ENCODE data around the gene KRTAP19-2.
"Not testable (repeated sequence)": the region's sequence is repeated elsewhere in the genome, so short reads cannot be mapped to it uniquely, and the experiment has no call there.

The KRTAP19-2 gene

DNA sequence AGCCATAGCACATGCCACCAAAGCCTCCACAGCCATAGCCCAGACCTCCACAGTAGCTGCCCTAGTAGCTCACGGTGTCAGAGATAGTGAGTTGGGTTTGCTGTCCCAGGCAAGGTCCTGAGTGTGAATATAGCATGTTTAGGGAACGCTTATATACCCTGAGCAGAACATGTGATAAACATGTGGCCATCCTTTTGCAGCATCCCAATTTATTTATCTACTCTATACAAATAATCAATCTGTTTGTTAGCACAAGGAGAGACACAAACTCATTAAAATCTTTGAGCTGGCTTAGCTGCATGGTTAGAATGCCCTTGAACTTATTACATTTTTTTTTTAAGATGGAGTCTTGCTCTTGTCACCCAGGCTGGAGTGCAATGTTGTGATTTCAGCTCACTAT is at the start of gene KRTAP19-2:
Gene KRTAP19-2, minus strand, starts transcription at position 101 of the 400 bp plus-strand sequence. Its CDS starts 88 bp downstream, at position 13.
- no peak for DNase-seq

DNA sequence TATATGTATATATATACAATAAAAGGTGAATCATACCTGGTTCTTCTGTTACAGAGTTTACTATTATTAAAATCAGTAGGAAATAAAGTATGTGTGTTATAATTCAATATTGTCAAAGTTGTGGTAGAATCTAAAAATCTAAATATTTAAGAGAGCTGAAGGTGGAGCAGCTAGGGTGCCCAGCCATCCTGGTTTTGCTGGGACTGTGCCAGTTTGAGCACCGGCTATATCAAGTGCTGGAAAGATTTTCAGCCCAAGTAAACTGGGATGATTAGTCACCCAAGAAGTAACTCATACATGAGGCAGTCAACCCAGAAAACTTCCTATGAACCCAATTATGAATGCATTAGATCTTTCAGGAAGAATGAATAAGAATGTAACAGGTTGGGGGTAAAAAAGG is 31.6 kb upstream of the KRTAP19-2 start:
- no peak for DNase-seq

- DNase-seq, result no peak
Measured at GRCh38 chr21:30515681-30516080, 28.4 kb upstream of the KRTAP19-2 start.

DNA sequence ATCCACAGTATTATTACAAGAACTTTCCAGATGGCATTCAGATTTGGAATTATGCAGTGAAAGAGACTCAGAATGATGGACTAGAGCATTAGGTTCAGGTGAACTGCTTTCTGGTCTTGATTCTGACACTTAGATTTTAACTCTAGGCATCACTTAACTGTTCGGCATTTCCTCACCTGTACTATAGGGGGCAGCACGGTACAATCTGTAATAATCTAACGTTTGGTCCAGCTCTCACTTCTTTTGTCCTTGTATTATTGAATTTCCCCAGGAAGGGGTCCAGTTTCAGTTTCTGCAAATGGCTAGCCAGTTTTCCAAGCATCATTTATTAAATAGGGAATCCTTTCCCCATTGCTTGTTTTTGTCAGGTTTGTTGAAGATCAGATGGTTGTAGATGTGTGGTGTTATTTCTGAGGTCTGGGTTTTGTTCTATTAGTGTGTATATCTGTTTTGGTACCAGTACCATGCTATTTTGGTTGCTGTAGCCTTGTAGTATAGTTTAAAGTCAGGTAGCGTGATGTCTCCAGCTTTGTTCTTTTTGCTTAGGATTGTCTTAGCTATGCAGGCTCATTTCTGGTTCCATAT is 18.5 kb upstream of the KRTAP19-2 start:
- DNase-seq, result not testable (repeated sequence)

DNA sequence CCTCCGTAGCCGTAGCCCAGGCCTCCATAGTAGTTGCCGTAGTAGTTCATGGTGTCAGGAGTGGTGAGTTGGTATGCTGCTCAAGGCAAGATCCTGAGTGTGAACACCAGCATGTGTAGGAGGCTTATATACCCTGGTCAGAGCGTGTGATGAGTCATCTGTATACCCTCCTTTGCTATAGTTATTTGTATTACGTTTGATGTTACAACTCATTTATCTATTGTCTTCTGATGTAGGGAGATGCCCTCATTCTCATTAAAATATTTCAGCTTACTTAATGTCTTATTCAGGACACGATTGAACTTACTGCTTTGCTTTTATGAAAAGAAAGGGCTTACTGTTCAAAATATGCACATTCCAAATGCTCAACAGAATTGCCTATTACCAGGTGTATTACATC is 14.8 kb upstream of the KRTAP19-2 start, which contains the start of gene KRTAP19-5:
Gene KRTAP19-5, minus strand, starts transcription at position 101 of the 400 bp plus-strand sequence. Its CDS starts 51 bp downstream, at position 50.
- no peak for DNase-seq

DNA sequence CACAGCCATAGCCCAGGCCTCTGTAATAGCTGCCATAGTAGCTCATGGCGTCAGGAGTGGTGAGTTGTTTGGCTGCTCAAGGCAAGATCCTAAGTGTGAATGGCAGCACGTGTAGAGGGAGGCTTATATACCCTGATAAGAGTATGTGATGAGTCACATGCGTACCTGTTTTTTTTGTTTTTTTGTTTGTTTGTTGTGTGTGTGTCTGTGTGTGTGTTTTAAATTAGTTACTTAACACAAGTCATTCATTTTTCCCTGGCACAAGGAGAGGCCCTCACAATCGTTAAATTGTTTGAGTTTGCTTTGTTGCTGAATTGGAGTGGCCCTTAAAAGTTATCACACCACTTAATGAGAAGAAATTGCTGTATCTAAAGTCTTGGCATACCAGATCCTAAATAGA is 9.8 kb upstream of the KRTAP19-2 start, which contains the start of gene KRTAP19-4:
Gene KRTAP19-4, minus strand, starts transcription at position 101 of the 400 bp plus-strand sequence. Its CDS starts 55 bp downstream, at position 46.
- no peak for DNase-seq

- DNase-seq, result no peak
Measured at GRCh38 chr21:30491963-30492428, 4.8 kb upstream of the KRTAP19-2 start, which contains the start of gene KRTAP19-3. Gene KRTAP19-3, minus strand, starts transcription at chr21:30492013. Its CDS starts 56 bp downstream, at chr21:30491957.

GRCh38 chr21:30486180-30486579 is 1.1 kb downstream of the KRTAP19-2 start:
- DNase-seq, result no peak

GRCh38 chr21:30482130-30482529 is 5.1 kb downstream of the KRTAP19-2 start:
- no peak for DNase-seq

DNA sequence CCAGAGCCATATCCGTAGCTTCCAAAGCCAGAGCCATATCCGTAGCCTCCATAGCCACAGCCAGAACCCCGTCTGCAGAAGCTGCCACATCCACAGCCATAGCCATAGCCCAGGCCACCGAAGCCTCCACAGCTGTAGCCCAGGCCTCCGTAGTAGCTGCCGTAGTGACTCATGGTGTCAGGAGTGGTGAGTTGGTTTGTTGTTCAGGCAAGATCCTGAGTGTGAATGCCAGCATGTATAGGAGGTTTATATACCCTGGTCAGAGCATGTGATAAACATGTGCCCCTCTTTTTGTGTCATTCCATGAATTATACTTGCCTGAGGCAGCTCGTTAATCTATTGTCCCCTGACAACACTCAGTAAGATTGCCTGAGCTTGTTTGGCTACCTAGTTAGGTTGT is 7.1 kb downstream of the KRTAP19-2 start, which contains the start of gene KRTAP19-1:
Gene KRTAP19-1, minus strand, starts transcription at position 223 of the 400 bp plus-strand sequence. Its CDS starts 50 bp downstream, at position 173.
- no peak for DNase-seq

GRCh38 chr21:30479259-30479658 is 8.0 kb downstream of the KRTAP19-2 start:
- no peak for DNase-seq

DNA sequence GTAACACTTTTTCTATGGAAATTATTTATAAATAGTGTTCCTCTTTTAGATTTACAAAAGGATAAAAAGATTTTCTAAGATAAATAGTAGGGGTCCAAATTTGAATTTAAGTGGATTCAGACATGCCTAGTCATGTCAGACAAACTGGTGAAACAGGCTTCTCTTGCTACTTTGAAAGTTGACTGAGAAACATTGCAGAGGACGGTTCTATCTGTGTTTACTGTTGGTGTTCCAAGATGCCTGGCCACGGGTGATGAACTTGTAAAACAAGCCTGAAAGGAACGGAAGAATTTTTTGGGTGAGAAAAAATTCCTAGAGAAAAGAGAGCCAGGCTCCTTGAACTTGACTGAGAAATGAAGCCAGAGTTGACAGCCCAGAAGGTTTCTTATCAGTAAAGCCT is 9.2 kb downstream of the KRTAP19-2 start:
- DNase-seq, result no peak

DNA sequence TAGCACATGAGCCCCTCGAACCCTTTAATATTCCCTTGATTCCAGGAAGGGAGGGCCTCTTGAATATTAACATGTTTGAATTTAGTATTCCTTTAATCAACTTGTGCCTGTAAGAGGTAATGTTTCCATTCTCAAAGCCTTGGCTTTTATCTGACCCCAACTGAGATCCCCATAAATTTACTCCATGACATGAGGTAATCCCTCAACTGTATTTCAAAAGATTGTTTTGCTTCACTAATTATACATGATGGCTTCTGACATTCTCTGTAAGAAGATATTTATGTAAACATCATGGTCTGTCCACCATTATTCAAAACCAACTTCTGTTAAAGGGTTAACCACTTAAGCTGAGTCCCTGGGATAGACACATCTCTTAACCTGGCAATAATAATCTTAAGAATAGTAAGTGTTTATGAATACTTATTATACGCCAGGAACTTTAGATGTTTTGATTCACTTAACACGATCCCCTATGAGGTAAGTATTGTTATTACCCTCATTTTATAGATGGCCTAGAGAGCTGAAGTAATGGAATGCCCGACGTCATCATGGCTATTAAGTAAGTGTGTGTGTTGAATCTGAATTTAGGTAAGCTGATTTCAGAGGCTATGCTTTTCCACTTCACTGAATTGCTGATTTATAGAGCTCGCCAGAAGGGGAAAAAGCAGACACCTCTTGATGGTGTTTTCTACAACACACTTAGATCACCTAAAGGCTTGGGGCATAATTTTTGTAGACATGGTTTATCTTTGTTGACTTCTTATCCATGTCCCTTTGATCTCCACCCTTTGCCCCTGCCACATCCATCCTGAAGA is 18.1 kb downstream of the KRTAP19-2 start:
- DNase-seq, result no peak

GRCh38 chr21:30463713-30464112 is 23.5 kb downstream of the KRTAP19-2 start:
- DNase-seq, result no peak

DNA sequence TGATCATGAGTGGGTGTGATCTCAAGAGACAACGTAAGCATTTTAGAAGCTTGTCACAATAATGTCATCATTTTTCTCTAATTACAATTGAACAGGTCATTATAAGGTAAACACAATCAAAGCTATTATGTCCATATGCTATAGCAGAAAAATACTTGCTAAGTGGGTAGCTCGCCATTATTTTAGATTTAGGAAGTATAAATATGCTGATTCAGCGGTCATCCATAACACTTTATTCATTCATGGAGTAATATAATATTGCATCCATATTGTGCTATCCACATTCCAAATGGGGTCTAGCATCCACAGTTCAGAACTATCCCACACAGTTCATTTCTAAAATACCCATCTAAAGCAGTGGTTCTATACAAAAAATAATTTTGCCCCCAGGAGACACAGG is 38.7 kb downstream of the KRTAP19-2 start:
- DNase-seq, result no peak

DNA sequence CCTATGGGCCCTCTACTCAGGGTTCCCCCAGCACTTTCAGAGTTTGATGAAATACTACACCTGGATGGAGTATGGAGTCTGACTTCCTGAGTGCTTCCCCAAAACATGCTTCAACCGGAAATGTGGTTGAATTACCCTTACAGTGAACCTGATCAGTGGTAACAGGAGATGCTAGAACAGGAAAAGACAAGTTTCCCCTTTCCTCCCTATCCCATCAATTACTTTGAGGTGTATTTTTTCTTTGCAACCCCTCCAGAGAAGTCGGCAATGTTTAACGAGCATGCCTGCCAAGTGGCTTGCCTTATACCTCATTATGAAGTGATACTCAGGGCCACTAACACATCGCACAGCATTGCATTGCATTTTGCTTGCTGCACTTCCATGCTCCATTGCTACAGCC is 40.2 kb downstream of the KRTAP19-2 start:
- DNase-seq, result no peak

- no peak for DNase-seq
Measured at GRCh38 chr21:30444204-30444603, 43.0 kb downstream of the KRTAP19-2 start.

- DNase-seq, result no peak
Measured at GRCh38 chr21:30443226-30443625, 44.0 kb downstream of the KRTAP19-2 start.

DNA sequence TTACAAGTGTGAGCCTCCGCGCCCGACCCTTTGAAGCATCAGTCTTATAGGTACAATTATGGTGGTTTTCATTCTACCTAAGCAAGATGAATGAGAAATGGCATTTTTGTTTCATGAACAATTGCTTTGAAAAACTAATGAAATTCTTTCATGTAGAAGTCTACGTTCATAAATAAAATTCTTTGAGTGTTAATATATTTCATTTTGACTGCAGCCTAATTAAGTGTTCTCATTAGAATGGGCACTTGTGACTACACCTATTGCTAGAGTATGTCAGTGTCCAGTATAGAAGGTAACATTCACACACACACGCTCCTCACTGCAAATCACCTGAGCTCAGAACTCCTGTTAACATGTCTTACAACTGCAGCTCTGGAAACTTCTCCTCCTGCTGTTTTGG is 47.3 kb downstream of the KRTAP19-2 start, which contains the start of gene KRTAP15-1:
Gene KRTAP15-1, plus strand, starts transcription at position 301 of the 400 bp plus-strand sequence. Its CDS starts 53 bp downstream, at position 354.
- no peak for DNase-seq

All from inflammatory macrophage treated with lipopolysaccharide for 1 hour (primary cell).